ENCODE measurements around the gene MXD1.
A peak's percentile ranks its signal among the peaks of the same experiment; 100 is the strongest.
"Not testable (repeated sequence)": the region's sequence is repeated elsewhere in the genome, so short reads cannot be mapped to it uniquely, and the experiment has no call there.

MXD1 gene

DNA sequence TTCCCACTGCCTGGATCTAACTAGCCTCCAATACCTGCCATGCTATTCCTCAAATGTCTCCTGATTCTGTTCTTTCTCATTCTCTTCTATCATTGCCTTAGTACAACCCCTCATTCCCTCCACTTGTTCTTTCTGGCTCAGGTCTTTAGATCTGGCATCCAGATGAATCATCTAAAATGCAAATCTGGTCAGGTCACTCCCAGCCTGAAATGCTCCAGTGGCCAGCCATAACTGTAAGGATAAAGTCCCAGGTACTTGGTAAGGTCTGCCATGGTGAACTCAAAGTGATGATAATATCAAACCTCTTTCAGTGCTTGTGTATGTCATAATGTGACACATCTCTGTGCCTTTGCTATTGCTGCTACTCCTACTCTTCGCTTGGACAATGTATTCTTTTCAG is 24.0 kb upstream of the MXD1 start:
- Histone ChIP-seq H3K4me3 (ENCODE audit: low read depth, low read length) (no peak overlapping the region), H3K27ac (ENCODE audit: extremely low read depth, low read depth, low read length) (no peak overlapping the region), H3K4me1 (ENCODE audit: control insufficient read depth, insufficient read depth, low read length) (peaks cover 3% of the 10 kb centered on the region; the same call in 1 of the 2 replicates), H3K9me3 (ENCODE audit: control insufficient read depth, insufficient read depth, low read depth, low read length) (no peaks in the 10 kb centered on the region), H3K36me3 (ENCODE audit: control insufficient read depth in 2 of 2, insufficient read depth in 1 of 2, low read length in 2 of 2) (peaks cover 4 to 10% of the 10 kb centered on the region in 2 experiments; a peak in 2 of 3 replicates)
- POLR2A ChIA-PET = no interaction called here
- CTCF ChIA-PET = interaction anchor here (1.4 kb wide), 1 partner anchor 21 kb away, joined by 3 read pairs; no protein-coding TSS in a partner anchor
- TF ChIP-seq, protein P1, sequence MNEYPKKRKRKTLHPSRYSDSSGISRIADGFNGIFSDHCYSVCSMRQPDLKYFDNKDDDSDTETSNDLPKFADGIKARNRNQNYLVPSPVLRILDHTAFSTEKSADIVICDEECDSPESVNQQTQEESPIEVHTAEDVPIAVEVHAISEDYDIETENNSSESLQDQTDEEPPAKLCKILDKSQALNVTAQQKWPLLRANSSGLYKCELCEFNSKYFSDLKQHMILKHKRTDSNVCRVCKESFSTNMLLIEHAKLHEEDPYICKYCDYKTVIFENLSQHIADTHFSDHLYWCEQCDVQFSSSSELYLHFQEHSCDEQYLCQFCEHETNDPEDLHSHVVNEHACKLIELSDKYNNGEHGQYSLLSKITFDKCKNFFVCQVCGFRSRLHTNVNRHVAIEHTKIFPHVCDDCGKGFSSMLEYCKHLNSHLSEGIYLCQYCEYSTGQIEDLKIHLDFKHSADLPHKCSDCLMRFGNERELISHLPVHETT (tag by site-specific recombination; IDR thresholded peaks at IDR 0.05) = no peak
- no peak for TF ChIP-seq ZNF394 (tag by site-specific recombination; IDR thresholded peaks at IDR 0.05; ENCODE audit: borderline replicate concordance)
- TF ChIP-seq ZNF24 (tag by site-specific recombination; IDR thresholded peaks at IDR 0.05) = no peak
- TF ChIP-seq, protein P2, sequence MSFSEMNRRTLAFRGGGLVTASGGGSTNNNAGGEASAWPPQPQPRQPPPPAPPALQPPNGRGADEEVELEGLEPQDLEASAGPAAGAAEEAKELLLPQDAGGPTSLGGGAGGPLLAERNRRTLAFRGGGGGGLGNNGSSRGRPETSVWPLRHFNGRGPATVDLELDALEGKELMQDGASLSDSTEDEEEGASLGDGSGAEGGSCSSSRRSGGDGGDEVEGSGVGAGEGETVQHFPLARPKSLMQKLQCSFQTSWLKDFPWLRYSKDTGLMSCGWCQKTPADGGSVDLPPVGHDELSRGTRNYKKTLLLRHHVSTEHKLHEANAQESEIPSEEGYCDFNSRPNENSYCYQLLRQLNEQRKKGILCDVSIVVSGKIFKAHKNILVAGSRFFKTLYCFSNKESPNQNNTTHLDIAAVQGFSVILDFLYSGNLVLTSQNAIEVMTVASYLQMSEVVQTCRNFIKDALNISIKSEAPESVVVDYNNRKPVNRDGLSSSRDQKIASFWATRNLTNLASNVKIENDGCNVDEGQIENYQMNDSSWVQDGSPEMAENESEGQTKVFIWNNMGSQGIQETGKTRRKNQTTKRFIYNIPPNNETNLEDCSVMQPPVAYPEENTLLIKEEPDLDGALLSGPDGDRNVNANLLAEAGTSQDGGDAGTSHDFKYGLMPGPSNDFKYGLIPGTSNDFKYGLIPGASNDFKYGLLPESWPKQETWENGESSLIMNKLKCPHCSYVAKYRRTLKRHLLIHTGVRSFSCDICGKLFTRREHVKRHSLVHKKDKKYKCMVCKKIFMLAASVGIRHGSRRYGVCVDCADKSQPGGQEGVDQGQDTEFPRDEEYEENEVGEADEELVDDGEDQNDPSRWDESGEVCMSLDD (tag by site-specific recombination; IDR thresholded peaks at IDR 0.05) = no peak
- TF ChIP-seq ZBTB17 (tag by site-specific recombination; IDR thresholded peaks at IDR 0.05) = peak; percentile 38; the same call in 1 of the 2 replicates

DNA sequence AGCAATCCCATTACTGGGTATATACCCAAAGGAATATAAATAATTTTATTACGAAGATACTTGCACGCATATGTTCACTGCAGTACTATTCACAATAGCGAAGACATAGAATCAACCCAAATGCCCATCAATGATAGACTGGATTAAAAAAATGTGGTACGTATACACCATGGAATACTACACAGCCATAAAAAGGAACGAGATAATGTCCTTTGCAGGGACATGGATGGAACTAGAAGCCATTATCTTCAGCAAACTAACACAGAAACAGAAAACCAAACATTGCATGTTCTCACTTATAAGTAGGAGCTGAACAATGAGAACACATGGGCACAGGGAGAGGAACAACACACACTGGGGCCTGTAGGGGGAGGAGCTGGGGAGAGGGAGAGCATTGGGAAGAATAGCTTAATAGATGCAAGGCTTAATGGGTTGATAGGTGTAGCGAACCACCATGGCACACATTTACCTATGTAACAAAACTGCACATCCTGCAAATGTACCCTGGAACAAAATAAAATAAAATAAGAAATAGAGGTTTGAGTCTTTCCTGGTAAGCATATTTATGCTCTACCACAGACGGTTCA is 22.0 kb upstream of the MXD1 start:
- H3K4me3 ChIP-seq (ENCODE audit: low read depth, low read length); H3K9me3 ChIP-seq (ENCODE audit: control insufficient read depth, insufficient read depth, low read depth, low read length); H3K4me1 ChIP-seq (ENCODE audit: control insufficient read depth, insufficient read depth, low read length); H3K27ac ChIP-seq (ENCODE audit: extremely low read depth, low read depth, low read length): not testable (repeated sequence)
- peaks cover 23 to 30% of the 10 kb centered on the region in 2 experiments for H3K36me3 ChIP-seq (ENCODE audit: control insufficient read depth in 2 of 2, insufficient read depth in 1 of 2, low read length in 2 of 2)
- TF ChIP-seq, protein P3, sequence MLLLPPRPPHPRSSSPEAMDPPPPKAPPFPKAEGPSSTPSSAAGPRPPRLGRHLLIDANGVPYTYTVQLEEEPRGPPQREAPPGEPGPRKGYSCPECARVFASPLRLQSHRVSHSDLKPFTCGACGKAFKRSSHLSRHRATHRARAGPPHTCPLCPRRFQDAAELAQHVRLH (tag by site-specific recombination; IDR thresholded peaks at IDR 0.05) = 0 out of 2 replicates have a peak, but pooled peaks have one; percentile 25
- peak; percentile 89 for TF ChIP-seq ZNF146 (tag by site-specific recombination; IDR thresholded peaks at IDR 0.05)
- POLR2A ChIA-PET = interaction anchor here (1.2 to 1.9 kb wide), 2 partner anchors 22 to 152 kb away, joined by 4 to 16 read pairs; partner anchors contain the start of genes ANXA4 and MXD1
- CTCF ChIA-PET = interaction anchor here (1.0 to 1.7 kb wide), 6 partner anchors 20 to 177 kb away, joined by 3 to 9 read pairs (median 4); partner anchors contain the start of gene MXD1

DNA sequence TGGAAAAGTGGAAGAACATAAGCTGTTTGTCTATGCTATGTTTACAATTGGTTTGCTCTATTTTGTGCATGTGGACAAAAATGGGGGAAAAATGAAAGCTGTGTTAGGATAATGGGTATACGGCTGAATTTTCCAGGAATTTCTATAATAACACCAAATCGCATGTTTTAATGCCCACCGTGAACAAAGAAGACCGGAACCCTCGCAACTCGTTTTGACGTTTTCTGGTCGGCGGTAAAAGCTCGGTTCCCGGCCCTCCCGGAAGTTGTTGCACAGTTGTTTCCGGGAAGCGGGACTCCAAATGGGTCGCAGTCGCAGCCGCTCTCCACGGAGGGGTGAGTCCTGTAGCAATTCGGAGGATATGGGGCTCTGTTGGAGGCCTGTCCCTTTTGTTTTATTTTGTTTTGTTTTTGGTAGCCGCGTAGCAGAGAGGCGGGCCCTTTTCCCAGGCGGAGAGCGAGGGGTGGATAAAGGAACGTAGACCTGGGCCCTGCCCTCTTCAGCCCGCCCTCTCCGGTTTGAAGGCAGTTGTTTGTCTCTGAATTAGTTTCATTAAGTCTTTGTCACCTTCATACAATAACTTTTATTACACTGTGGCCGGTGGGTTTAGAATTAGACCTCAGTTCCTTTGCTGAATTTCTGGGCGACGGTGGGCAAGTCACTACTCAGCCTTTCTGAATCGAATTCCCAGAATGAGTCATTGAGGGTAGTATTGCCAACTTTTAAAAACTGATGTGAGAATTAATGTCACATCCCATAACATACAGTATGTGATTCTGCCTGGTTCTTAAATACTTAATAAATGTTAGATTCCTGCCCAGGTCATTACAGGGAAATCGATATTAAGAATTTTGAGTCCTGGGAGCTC is 21.0 kb upstream of the MXD1 start, which contains the start of gene SNRNP27:
Gene SNRNP27, plus strand, starts transcription at position 273 of the 868 bp plus-strand sequence. Its CDS starts 29 bp downstream, at position 302.
- ChIA-PET POLR2A (interaction anchor here (0.6 to 1.9 kb wide), 4 partner anchors 21 to 517 kb away, joined by 3 to 16 read pairs (median 8); partner anchors contain the start of genes AAK1, ANXA4 and MXD1), CTCF (interaction anchor here (0.6 to 1.7 kb wide), 8 partner anchors 19 to 1531 kb away, joined by 3 to 9 read pairs (median 4); partner anchors contain the start of gene MXD1)
- H3K4me3 ChIP-seq (ENCODE audit: low read depth, low read length) = peak within 1 kb of the TSS; percentile 84
- no peaks in the 10 kb centered on the region for H3K9me3 ChIP-seq (ENCODE audit: control insufficient read depth, insufficient read depth, low read depth, low read length)
- H3K36me3 ChIP-seq (ENCODE audit: control insufficient read depth in 2 of 2, insufficient read depth in 1 of 2, low read length in 2 of 2) = peaks cover 24 to 40% of the 10 kb centered on the region in 2 experiments
- H3K4me1 ChIP-seq (ENCODE audit: control insufficient read depth, insufficient read depth, low read length) = peaks cover 3% of the 10 kb centered on the region; the same call in 1 of the 2 replicates
- peak within 1 kb of the TSS; percentile 42 for H3K27ac ChIP-seq (ENCODE audit: extremely low read depth, low read depth, low read length)
- TF ChIP-seq, protein P4, sequence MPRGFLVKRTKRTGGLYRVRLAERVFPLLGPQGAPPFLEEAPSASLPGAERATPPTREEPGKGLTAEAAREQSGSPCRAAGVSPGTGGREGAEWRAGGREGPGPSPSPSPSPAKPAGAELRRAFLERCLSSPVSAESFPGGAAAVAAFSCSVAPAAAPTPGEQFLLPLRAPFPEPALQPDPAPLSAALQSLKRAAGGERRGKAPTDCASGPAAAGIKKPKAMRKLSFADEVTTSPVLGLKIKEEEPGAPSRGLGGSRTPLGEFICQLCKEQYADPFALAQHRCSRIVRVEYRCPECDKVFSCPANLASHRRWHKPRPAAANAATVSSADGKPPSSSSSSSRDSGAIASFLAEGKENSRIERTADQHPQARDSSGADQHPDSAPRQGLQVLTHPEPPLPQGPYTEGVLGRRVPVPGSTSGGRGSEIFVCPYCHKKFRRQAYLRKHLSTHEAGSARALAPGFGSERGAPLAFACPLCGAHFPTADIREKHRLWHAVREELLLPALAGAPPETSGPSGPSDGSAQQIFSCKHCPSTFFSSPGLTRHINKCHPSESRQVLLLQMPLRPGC (tag by site-specific recombination; IDR thresholded peaks at IDR 0.05) = 0 out of 2 replicates have a peak, but pooled peaks have one; percentile 26
- TF ChIP-seq ZNF837 (tag by site-specific recombination; IDR thresholded peaks at IDR 0.05) = no peak
- TF ChIP-seq, protein P3 (tag by site-specific recombination; IDR thresholded peaks at IDR 0.05) = peak; percentile 72; the same call in 1 of the 2 replicates
- no peak for TF ChIP-seq GFI1B (tag by site-specific recombination; IDR thresholded peaks at IDR 0.05)
- no peak for TF ChIP-seq ZNF138 (tag by site-specific recombination; IDR thresholded peaks at IDR 0.05; ENCODE audit: borderline replicate concordance)
- peak; percentile 47; the same call in 1 of the 2 replicates for TF ChIP-seq KLF9 (tag by site-specific recombination; IDR thresholded peaks at IDR 0.05; ENCODE audit: low read depth)
- TF ChIP-seq ZNF510 (tag by site-specific recombination; IDR thresholded peaks at IDR 0.05; ENCODE audit: insufficient replicate concordance) = no peak
- TF ChIP-seq, protein P5, sequence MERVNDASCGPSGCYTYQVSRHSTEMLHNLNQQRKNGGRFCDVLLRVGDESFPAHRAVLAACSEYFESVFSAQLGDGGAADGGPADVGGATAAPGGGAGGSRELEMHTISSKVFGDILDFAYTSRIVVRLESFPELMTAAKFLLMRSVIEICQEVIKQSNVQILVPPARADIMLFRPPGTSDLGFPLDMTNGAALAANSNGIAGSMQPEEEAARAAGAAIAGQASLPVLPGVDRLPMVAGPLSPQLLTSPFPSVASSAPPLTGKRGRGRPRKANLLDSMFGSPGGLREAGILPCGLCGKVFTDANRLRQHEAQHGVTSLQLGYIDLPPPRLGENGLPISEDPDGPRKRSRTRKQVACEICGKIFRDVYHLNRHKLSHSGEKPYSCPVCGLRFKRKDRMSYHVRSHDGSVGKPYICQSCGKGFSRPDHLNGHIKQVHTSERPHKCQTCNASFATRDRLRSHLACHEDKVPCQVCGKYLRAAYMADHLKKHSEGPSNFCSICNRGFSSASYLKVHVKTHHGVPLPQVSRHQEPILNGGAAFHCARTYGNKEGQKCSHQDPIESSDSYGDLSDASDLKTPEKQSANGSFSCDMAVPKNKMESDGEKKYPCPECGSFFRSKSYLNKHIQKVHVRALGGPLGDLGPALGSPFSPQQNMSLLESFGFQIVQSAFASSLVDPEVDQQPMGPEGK (tag by site-specific recombination; IDR thresholded peaks at IDR 0.05) = peak; percentile 42; the same call in 1 of the 2 replicates
- peak; percentile 88 for TF ChIP-seq KLF16 (tag by site-specific recombination; IDR thresholded peaks at IDR 0.05)
- no peak for TF ChIP-seq ZNF146 (tag by site-specific recombination; IDR thresholded peaks at IDR 0.05)
- TF ChIP-seq IKZF3 (tag by site-specific recombination; IDR thresholded peaks at IDR 0.05) = 0 out of 2 replicates have a peak, but pooled peaks have one; percentile 11
- TF ChIP-seq ZEB2 (tag by site-specific recombination; IDR thresholded peaks at IDR 0.05) = peak; percentile 57
- no peak for TF ChIP-seq REPIN1 (tag by site-specific recombination; IDR thresholded peaks at IDR 0.05; ENCODE audit: low read depth)
